DND-41 (cell line): ENCODE results near the gene AUP1.

Source experiments
- ATAC-seq: fragments of 200-7000 bp; cut with Tn5 transposase; 3 replicates; pipeline ENCODE4 v1.9.1; 2021; ENCODE audit warnings: low read depth; ENCODE audit not compliant: insufficient read depth
- DNase-seq: peaks from one replicate; pipeline ENCODE4 v3.0.0-alpha.2; 2020
- H2AFZ ChIP-seq: 2 replicates; pipeline ENCODE4 v1.6.0; 2012; ENCODE audit warnings: low read depth, low read length
- H3K27ac ChIP-seq: 2 replicates; pipeline ENCODE4 v1.5.1; 2012; ENCODE audit warnings: low read length, inconsistent platforms
- H3K27me3 ChIP-seq: fragments of 200-600 bp; sonication (generic); 2 replicates; pipeline ENCODE4 v1.6.0; 2012; ENCODE audit warnings: low read length, mild to moderate bottlenecking, inconsistent platforms; ENCODE audit not compliant: insufficient read depth, poor library complexity
- H3K36me3 ChIP-seq: 2 replicates; pipeline ENCODE4 v1.5.1; 2012; ENCODE audit warnings: low read length, inconsistent platforms; ENCODE audit not compliant: insufficient read depth
- H3K4me1 ChIP-seq: 2 replicates; pipeline ENCODE4 v1.5.1; 2012; ENCODE audit warnings: mild to moderate bottlenecking, low read length; ENCODE audit not compliant: insufficient read depth
- H3K4me2 ChIP-seq: 2 replicates; pipeline ENCODE4 v1.6.0; 2012; ENCODE audit warnings: mild to moderate bottlenecking, moderate library complexity, low read length, inconsistent platforms; ENCODE audit not compliant: insufficient read depth
- H3K4me3 ChIP-seq, 2 experiments: fragments of 200-600 bp in 1 of 2; shearing (Covaris generic) in 1 of 2; 2 replicates each; pipeline ENCODE4 v1.5.1; 2012 to 2016; ENCODE audit warnings: inconsistent platforms in 2 of 2, low read length in 2 of 2, mild to moderate bottlenecking in 2 of 2, low read depth in 1 of 2, moderate library complexity in 1 of 2
- H3K79me2 ChIP-seq: 2 replicates; pipeline ENCODE4 v1.6.0; 2012; ENCODE audit warnings: low read length, inconsistent platforms; ENCODE audit not compliant: insufficient read depth
- H3K9ac ChIP-seq: 2 replicates; pipeline ENCODE4 v1.6.0; 2012; ENCODE audit warnings: low read depth, mild to moderate bottlenecking, inconsistent platforms, low read length, moderate library complexity
- H3K9me3 ChIP-seq: 2 replicates; pipeline ENCODE4 v1.5.1; 2012; ENCODE audit warnings: low read length, moderate library complexity, mild to moderate bottlenecking, inconsistent platforms; ENCODE audit not compliant: insufficient read depth, severe bottlenecking
- H4K20me1 ChIP-seq: 2 replicates; pipeline ENCODE4 v1.6.0; 2012; ENCODE audit warnings: low read length; ENCODE audit not compliant: insufficient read depth
- CTCF ChIP-seq: IDR thresholded peaks from 2 replicates; pipeline ENCODE4 v1.5.1; 2012; ENCODE audit warnings: borderline replicate concordance, low read length, moderate library complexity, mild to moderate bottlenecking; ENCODE audit not compliant: poor library complexity, severe bottlenecking; ENCODE audit errors: extremely low read depth
- EZH2 ChIP-seq: IDR thresholded peaks from 3 replicates; pipeline ENCODE4 v1.6.1; 2012; ENCODE audit warnings: borderline replicate concordance, low read depth, mild to moderate bottlenecking, moderate library complexity, low read length, inconsistent platforms; ENCODE audit not compliant: severe bottlenecking

AUP1 gene

DNA sequence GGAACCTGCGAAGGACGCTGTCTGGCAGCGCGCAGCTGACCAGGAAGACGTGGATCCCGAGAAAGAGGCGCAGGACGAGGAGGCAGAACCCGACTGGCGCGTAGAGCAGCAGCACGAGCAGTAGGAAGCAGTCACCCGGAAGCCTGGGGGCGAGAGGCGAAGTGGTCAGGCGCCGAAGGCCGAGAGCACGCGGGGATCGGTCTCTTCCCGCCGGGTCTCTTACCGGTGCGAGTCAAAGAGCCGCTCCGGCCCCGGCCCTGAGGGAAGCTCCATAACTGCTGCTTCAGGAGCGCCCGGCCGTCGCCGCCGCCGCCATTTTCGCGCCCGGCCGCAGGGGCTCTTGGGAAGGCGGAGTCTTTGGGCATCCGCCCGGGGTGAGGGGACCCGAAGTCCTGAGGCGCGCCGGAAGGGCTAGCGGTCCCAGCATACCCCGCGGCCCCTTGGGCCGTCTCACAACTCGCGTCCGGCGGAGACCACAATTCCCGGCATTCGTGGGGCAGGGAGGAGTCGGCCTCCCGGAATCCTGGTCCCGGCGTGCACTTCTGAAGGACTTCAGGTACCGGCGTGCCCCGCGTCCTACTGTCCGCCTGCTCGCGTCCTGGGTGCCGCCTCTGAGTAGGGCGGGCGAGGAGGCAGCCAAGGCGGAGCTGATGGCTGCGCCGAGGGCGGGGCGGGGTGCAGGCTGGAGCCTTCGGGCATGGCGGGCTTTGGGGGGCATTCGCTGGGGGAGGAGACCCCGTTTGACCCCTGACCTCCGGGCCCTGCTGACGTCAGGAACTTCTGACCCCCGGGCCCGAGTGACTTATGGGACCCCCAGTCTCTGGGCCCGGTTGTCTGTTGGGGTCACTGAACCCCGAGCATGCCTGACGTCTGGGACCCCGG lies at the start of gene AUP1, which contains the start of gene HTRA2:
Gene AUP1 (minus strand): TSS at position 350 of the 882 bp plus-strand sequence. CDS start 77 bp downstream, at position 273.
Gene HTRA2 (plus strand): TSS at position 577 of the 882 bp plus-strand sequence. CDS start 74 bp downstream, at position 651.
- peaks cover 15% of the 10 kb centered on the region; the same call in 1 of the 2 replicates for H4K20me1 ChIP-seq
- H3K4me3 ChIP-seq: peak within 1 kb of the TSS; percentile 36 to 67
- H3K9me3 ChIP-seq: no peaks in the 10 kb centered on the region
- ATAC-seq (peak; percentile 90), DNase-seq (peak; percentile 94)
- peak within 1 kb of the TSS; percentile 87 for H3K4me2 ChIP-seq
- peaks cover 38% of the 10 kb centered on the region for H3K79me2 ChIP-seq
- H3K36me3 ChIP-seq: peaks cover 68% of the 10 kb centered on the region
- H3K27ac ChIP-seq: peak within 1 kb of the TSS; percentile 91
- H3K4me1 ChIP-seq: peaks cover 38% of the 10 kb centered on the region
- TF ChIP-seq EZH2 (no peak), CTCF (peak; percentile 1)
- no peaks in the 10 kb centered on the region for H3K27me3 ChIP-seq
- H3K9ac ChIP-seq: peak within 1 kb of the TSS; percentile 75
- H2AFZ ChIP-seq: peak within 1 kb of the TSS; percentile 79

- H3K9ac ChIP-seq: no peak overlapping the region
- ATAC-seq: no peak
- H4K20me1 ChIP-seq: no peaks in the 10 kb centered on the region
- H3K36me3 ChIP-seq: no peaks in the 10 kb centered on the region
- H3K4me3 ChIP-seq: no peak overlapping the region
- no peaks in the 10 kb centered on the region for H3K27me3 ChIP-seq
- peaks cover 13% of the 10 kb centered on the region for H3K4me1 ChIP-seq
- H2AFZ ChIP-seq: no peak overlapping the region
- H3K4me2 ChIP-seq: no peak overlapping the region
- no peak for DNase-seq
- no peaks in the 10 kb centered on the region for H3K79me2 ChIP-seq
- TF ChIP-seq EZH2: no peak
- TF ChIP-seq CTCF: no peak
- no peaks in the 10 kb centered on the region for H3K9me3 ChIP-seq
- H3K27ac ChIP-seq: no peak overlapping the region
These were observed 48.9 kb upstream of the AUP1 start for GRCh38 chr2:74578408-74578807.

- no peak; the same call in 2 of the 3 replicates for ATAC-seq
- DNase-seq: no peak
- Histone ChIP-seq H3K4me2 (no peak overlapping the region), H3K79me2 (no peaks in the 10 kb centered on the region), H2AFZ (no peak overlapping the region), H3K9me3 (no peaks in the 10 kb centered on the region), H3K9ac (no peak overlapping the region), H3K36me3 (no peaks in the 10 kb centered on the region), H3K27me3 (no peaks in the 10 kb centered on the region), H3K27ac (no peak overlapping the region), H3K4me1 (peaks cover 16% of the 10 kb centered on the region), H3K4me3 (no peak overlapping the region), H4K20me1 (no peaks in the 10 kb centered on the region)
- TF ChIP-seq EZH2 (no peak), CTCF (no peak)
These were observed 47.9 kb upstream of the AUP1 start for GRCh38 chr2:74577448-74577847.
